ENCODE results near the gene FRMD4A.

Gene FRMD4A

GRCh38 chr10:13614530-13615332, 716.0 kb downstream of the FRMD4A start:
- Histone ChIP-seq H3K36me3 (peaks cover 95% of the 10 kb centered on the region), H3K27ac (no peak overlapping the region), H3K27me3 (no peaks in the 10 kb centered on the region), H3K4me1 (ENCODE audit: control insufficient read depth in 1 of 2, insufficient read depth in 1 of 2, low read depth in 1 of 2, low read length in 1 of 2) (no peaks in the 10 kb centered on the region), H3K9me3 (no peaks in the 10 kb centered on the region), H3K4me3 (ENCODE audit: low read depth in 1 of 2, low read length in 1 of 2) (no peak overlapping the region)
- no peak for TF ChIP-seq CTCF (IDR thresholded peaks at IDR 0.05)

- Histone ChIP-seq H3K36me3 (peaks cover 95% of the 10 kb centered on the region), H3K27ac (no peak overlapping the region), H3K4me3 (ENCODE audit: low read depth in 1 of 2, low read length in 1 of 2) (no peak overlapping the region), H3K9me3 (no peaks in the 10 kb centered on the region), H3K4me1 (ENCODE audit: control insufficient read depth in 1 of 2, insufficient read depth in 1 of 2, low read depth in 1 of 2, low read length in 1 of 2) (no peaks in the 10 kb centered on the region), H3K27me3 (no peaks in the 10 kb centered on the region)
- TF ChIP-seq CTCF (IDR thresholded peaks at IDR 0.05), result no peak
These were observed 717.2 kb downstream of the FRMD4A start for GRCh38 chr10:13613519-13613918.

- Histone ChIP-seq H3K36me3 (peaks cover 96% of the 10 kb centered on the region), H3K27me3 (no peaks in the 10 kb centered on the region), H3K27ac (no peak overlapping the region), H3K4me1 (ENCODE audit: control insufficient read depth in 1 of 2, insufficient read depth in 1 of 2, low read depth in 1 of 2, low read length in 1 of 2) (no peaks in the 10 kb centered on the region), H3K9me3 (no peaks in the 10 kb centered on the region), H3K4me3 (ENCODE audit: low read depth in 1 of 2, low read length in 1 of 2) (no peak overlapping the region)
- TF ChIP-seq CTCF (IDR thresholded peaks at IDR 0.05), result no peak
These were observed 717.9 kb downstream of the FRMD4A start for GRCh38 chr10:13612654-13613373.

DNA sequence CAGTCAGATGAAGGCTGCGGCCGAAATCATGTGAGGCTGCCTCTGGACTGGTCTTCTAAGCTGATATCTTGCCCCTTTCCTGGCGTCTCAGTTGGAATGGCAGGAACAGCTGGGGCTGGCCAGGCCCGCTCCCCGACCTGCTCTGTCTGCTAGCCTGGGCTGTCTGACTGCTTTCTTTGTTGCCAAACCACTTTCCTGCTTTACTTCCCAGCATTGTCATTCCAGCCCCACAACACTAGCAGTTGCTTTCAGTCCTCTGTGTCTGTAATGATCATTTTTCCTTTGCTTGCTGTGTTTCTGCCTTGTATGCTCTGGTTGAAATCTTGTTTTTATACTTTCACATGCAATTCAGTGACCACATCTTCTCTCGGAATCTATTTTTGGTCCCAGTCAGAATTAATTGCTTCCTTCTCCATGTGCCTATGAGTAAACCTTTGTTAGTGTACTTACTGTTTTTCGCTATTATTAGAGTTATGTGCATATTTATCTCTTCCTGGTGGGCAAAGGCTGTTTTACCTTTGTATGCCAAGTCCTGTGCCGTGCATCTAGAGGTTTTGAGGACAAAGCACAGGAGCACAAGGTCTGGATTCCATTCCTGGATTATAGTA, 722.4 kb downstream of the FRMD4A start:
- Histone ChIP-seq H3K4me1 (ENCODE audit: control insufficient read depth in 1 of 2, insufficient read depth in 1 of 2, low read depth in 1 of 2, low read length in 1 of 2) (no peaks in the 10 kb centered on the region), H3K27ac (no peak overlapping the region), H3K36me3 (peaks cover 73% of the 10 kb centered on the region)

More for the DNA sequence above, 722.4 kb downstream of the FRMD4A start:
- no peaks in the 10 kb centered on the region for H3K9me3 ChIP-seq
- H3K4me3 ChIP-seq (ENCODE audit: low read depth in 1 of 2, low read length in 1 of 2), result no peak overlapping the region
- H3K27me3 ChIP-seq, result no peaks in the 10 kb centered on the region
- no peak for TF ChIP-seq CTCF (IDR thresholded peaks at IDR 0.05)
